ENCODE data around the gene ADRB2.

Gene ADRB2

DNA sequence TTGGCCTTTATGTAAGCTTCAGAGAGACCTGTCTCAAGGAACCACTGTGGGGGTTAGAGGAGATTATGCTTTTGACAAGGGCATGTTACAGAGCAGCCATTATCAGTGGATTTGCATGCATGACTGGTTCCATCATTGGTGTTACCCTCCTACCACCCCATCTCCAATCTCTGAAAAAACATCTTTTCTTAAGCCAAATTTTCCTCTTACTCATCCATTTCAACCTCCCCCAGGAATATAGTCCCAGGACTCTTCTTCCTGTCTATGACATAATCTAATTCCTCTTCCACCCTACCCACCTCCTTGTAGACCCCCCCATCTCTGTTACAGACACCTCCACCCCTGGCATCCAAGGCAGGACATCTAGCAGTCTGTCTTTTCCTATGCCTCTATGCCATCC lies 33.1 kb upstream of the ADRB2 start:
- Mint-ChIP-seq H3K27ac (no peak overlapping the region), H3K36me3 (ENCODE audit: low read depth) (no peaks in the 10 kb centered on the region), H3K4me1 (peaks cover 6% of the 10 kb centered on the region), H3K4me3 (no peak overlapping the region), H3K27me3 (ENCODE audit: low read depth) (peaks cover 7% of the 10 kb centered on the region), H3K9me3 (no peaks in the 10 kb centered on the region)
- no peak for TF ChIP-seq CTCF (IDR thresholded peaks at IDR 0.05; ENCODE audit: unreplicated experiment in 3 of 3)

GRCh38 chr5:148794275-148794674 lies 32.1 kb upstream of the ADRB2 start:
- H3K9me3 Mint-ChIP-seq: no peaks in the 10 kb centered on the region
- no peak overlapping the region for H3K27ac Mint-ChIP-seq
- H3K36me3 Mint-ChIP-seq (ENCODE audit: low read depth): no peaks in the 10 kb centered on the region
- H3K27me3 Mint-ChIP-seq (ENCODE audit: low read depth): peaks cover 7% of the 10 kb centered on the region
- no peak overlapping the region for H3K4me3 Mint-ChIP-seq
- no peak for TF ChIP-seq CTCF (IDR thresholded peaks at IDR 0.05; ENCODE audit: unreplicated experiment in 3 of 3)
- H3K4me1 Mint-ChIP-seq: peaks cover 6% of the 10 kb centered on the region

- no peak overlapping the region for H3K4me3 Mint-ChIP-seq
- H3K4me1 Mint-ChIP-seq: peaks cover 6% of the 10 kb centered on the region
- no peak for TF ChIP-seq CTCF (IDR thresholded peaks at IDR 0.05; ENCODE audit: unreplicated experiment in 3 of 3)
- no peaks in the 10 kb centered on the region for H3K9me3 Mint-ChIP-seq
- H3K27ac Mint-ChIP-seq: no peak overlapping the region
- peaks cover 7% of the 10 kb centered on the region for H3K27me3 Mint-ChIP-seq (ENCODE audit: low read depth)
- no peaks in the 10 kb centered on the region for H3K36me3 Mint-ChIP-seq (ENCODE audit: low read depth)
These were observed 31.5 kb upstream of the ADRB2 start for GRCh38 chr5:148794729-148795561.

DNA sequence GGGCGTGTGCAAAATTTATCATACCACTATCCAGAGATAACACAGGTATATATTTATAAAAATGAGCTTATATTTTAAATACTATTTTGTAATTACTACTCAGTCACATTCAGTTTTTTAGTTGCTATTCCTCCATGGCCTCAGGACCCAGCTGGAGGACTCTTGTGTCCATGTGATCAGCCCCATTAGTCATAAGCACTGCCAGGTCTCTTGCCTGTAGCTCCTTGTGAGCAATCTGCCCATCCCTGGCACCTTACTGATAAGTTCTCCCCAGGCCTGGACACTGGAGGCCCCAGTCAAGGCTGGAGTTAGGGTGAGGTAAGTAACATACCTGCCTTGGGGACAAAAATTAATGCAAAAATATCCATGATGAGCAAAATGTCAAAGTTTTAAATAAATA lies 29.5 kb upstream of the ADRB2 start:
- no peaks in the 10 kb centered on the region for H3K36me3 Mint-ChIP-seq (ENCODE audit: low read depth)

DNA sequence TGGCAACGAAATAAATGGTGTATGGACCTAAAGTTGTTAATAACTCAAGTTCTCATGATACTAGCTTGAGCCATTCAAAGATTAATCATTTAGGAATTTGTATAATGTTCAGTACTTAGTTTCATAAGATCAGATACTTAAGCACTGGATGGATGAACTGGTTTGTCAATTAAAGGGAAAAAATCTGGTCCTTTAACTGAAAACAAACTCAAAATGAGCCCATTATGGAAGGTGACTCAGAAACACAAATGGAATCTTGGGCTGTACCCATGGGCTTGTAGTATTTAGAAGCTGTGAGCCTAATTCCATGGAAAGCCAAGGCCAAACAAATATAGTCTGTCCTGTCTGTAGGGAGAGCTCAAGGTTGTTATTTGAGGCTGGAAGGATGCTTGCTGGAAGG lies 27.6 kb upstream of the ADRB2 start:
- H3K27me3 Mint-ChIP-seq (ENCODE audit: low read depth): peaks cover 5% of the 10 kb centered on the region
- H3K4me3 Mint-ChIP-seq: no peak overlapping the region
- H3K9me3 Mint-ChIP-seq: no peaks in the 10 kb centered on the region
- no peaks in the 10 kb centered on the region for H3K36me3 Mint-ChIP-seq (ENCODE audit: low read depth)
- no peak overlapping the region for H3K27ac Mint-ChIP-seq
- no peak for TF ChIP-seq CTCF (IDR thresholded peaks at IDR 0.05; ENCODE audit: unreplicated experiment in 3 of 3)
- H3K4me1 Mint-ChIP-seq: peaks cover 6% of the 10 kb centered on the region

More for the DNA sequence above, 29.5 kb upstream of the ADRB2 start:
- no peak for TF ChIP-seq CTCF (IDR thresholded peaks at IDR 0.05; ENCODE audit: unreplicated experiment in 3 of 3)
- no peaks in the 10 kb centered on the region for H3K9me3 Mint-ChIP-seq
- peaks cover 6% of the 10 kb centered on the region for H3K4me1 Mint-ChIP-seq
- H3K4me3 Mint-ChIP-seq: no peak overlapping the region
- peaks cover 9% of the 10 kb centered on the region for H3K27me3 Mint-ChIP-seq (ENCODE audit: low read depth)
- H3K27ac Mint-ChIP-seq: no peak overlapping the region
